Subcutaneous adipose tissue (tissue), 4 donors: Measurements from ENCODE around the gene TEX35. TPM values are rescaled to one million over a fixed set of nuclear protein-coding genes. Genes with fewer than 3 reads are reported as not detected.

Source experiments
- CTCF ChIP-seq: fragments of 450-650 bp; IDR thresholded peaks from one replicate; pipeline ENCODE4 v1.5.1; 2016; ENCODE audit warnings: low read depth, mild to moderate bottlenecking, control low read depth, antibody characterized with exemption, moderate library complexity
- total RNA-seq, 4 donors: library from RNA; depleted of rRNA; stranded (reverse); fragments of >200 nt; gene quantifications; one replicate each; pipeline ENCODE4 v1.1.0, GENCODE V29; 2016

TEX35 gene
- total RNA-seq, 4 donors from 2014 or later: not detected

GRCh38 chr1:178506177-178506576 lies 6.7 kb upstream of the TEX35 start:
- no peak for TF ChIP-seq CTCF

- TF ChIP-seq CTCF: no peak
These were observed 6.2 kb upstream of the TEX35 start for GRCh38 chr1:178506669-178507068.

GRCh38 chr1:178509414-178510007 lies 3.4 kb upstream of the TEX35 start:
- no peak for TF ChIP-seq CTCF

- TF ChIP-seq CTCF: no peak
These were observed 2.8 kb upstream of the TEX35 start for GRCh38 chr1:178510155-178510554.

- TF ChIP-seq CTCF: no peak
These were observed 522 bp downstream of the TEX35 start for GRCh38 chr1:178513278-178513983.

GRCh38 chr1:178516110-178516509 lies 3.2 kb downstream of the TEX35 start:
- no peak for TF ChIP-seq CTCF

- TF ChIP-seq CTCF: no peak
These were observed 6.0 kb downstream of the TEX35 start for GRCh38 chr1:178518894-178519293.
